Measurements from ENCODE around the gene PON3.

The PON3 gene

DNA sequence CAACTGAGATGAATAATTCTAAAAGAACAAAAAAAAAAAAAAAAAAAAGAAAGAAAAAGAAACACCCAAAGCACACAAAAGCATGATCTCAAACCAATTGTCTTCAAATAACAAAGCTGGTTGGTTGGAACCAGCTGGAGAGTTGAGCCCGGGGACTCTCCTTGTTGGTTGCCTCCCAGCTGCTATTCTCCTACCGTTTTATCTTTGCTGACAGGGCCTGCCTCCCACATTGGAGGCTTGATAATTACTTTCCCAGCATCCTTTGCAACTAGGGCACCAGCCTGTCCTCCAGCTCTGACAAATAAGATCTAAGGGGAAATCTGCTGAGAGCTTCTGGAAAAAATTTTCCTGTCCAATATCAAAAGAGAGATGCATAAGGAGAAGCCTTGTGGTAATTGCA, 78.6 kb downstream of the PON3 start:
- Histone ChIP-seq H3K36me3 (ENCODE audit: insufficient read depth, low read length) (no peaks in the 10 kb centered on the region), H3K9ac (ENCODE audit: low read depth, low read length, poor library complexity, severe bottlenecking) (no peak overlapping the region), H3K9me2 (replicated peaks; ENCODE audit: low read depth, low read length) (no peaks in the 10 kb centered on the region), H3K4me3 (ENCODE audit: low read length, poor library complexity, severe bottlenecking) (no peak overlapping the region), H3K79me2 (ENCODE audit: insufficient read depth, low read length) (no peaks in the 10 kb centered on the region), H4K20me1 (ENCODE audit: insufficient read depth, low read length, poor library complexity, severe bottlenecking) (no peaks in the 10 kb centered on the region), H3K4me1 (ENCODE audit: insufficient read depth, low read length, poor library complexity, severe bottlenecking) (no peaks in the 10 kb centered on the region), H2AFZ (ENCODE audit: low read length) (no peak overlapping the region), H3K4me2 (ENCODE audit: low read depth, low read length, poor library complexity, severe bottlenecking) (no peak overlapping the region), H3K27me3 (ENCODE audit: insufficient read depth, low read length, poor library complexity, severe bottlenecking) (no peaks in the 10 kb centered on the region), H3F3A (ENCODE audit: low read depth) (no peaks in the 10 kb centered on the region), H3K9me3 (ENCODE audit: insufficient read depth, low read depth, low read length) (no peaks in the 10 kb centered on the region)
- TF ChIP-seq, protein P1, sequence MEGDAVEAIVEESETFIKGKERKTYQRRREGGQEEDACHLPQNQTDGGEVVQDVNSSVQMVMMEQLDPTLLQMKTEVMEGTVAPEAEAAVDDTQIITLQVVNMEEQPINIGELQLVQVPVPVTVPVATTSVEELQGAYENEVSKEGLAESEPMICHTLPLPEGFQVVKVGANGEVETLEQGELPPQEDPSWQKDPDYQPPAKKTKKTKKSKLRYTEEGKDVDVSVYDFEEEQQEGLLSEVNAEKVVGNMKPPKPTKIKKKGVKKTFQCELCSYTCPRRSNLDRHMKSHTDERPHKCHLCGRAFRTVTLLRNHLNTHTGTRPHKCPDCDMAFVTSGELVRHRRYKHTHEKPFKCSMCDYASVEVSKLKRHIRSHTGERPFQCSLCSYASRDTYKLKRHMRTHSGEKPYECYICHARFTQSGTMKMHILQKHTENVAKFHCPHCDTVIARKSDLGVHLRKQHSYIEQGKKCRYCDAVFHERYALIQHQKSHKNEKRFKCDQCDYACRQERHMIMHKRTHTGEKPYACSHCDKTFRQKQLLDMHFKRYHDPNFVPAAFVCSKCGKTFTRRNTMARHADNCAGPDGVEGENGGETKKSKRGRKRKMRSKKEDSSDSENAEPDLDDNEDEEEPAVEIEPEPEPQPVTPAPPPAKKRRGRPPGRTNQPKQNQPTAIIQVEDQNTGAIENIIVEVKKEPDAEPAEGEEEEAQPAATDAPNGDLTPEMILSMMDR (conservative IDR thresholded peaks at IDR 0.05; ENCODE audit: low read length) = no peak
- no peak for TF ChIP-seq EZH2phosphoT487 (IDR thresholded peaks at IDR 0.05; ENCODE audit: borderline replicate concordance)

DNA sequence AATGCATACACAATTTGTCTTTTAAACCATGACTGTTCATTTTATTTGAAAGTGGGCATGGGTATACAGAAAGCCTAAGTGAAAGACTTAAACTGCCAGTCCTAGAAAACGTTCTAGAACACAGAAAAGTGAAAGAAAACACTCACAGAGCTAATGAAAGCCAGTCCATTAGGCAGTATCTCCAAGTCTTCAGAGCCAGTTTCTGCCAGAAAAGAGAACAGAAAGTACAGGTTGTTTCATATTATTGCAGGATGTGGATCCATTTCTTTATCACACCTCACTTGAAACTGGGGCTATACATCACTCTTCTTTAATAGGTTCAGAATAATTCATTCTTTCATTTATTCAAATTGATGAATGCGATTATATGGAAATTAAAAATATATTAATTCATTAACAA, 79.6 kb downstream of the PON3 start:
- H3K4me3 ChIP-seq (ENCODE audit: low read length, poor library complexity, severe bottlenecking) = no peak overlapping the region
- H3K4me2 ChIP-seq (ENCODE audit: low read depth, low read length, poor library complexity, severe bottlenecking) = no peak overlapping the region
- no peaks in the 10 kb centered on the region for H3F3A ChIP-seq (ENCODE audit: low read depth)
- no peaks in the 10 kb centered on the region for H4K20me1 ChIP-seq (ENCODE audit: insufficient read depth, low read length, poor library complexity, severe bottlenecking)
- TF ChIP-seq, protein P1 (conservative IDR thresholded peaks at IDR 0.05; ENCODE audit: low read length) = no peak
- no peaks in the 10 kb centered on the region for H3K4me1 ChIP-seq (ENCODE audit: insufficient read depth, low read length, poor library complexity, severe bottlenecking)
- no peaks in the 10 kb centered on the region for H3K79me2 ChIP-seq (ENCODE audit: insufficient read depth, low read length)
- no peak overlapping the region for H2AFZ ChIP-seq (ENCODE audit: low read length)
- H3K9ac ChIP-seq (ENCODE audit: low read depth, low read length, poor library complexity, severe bottlenecking) = no peak overlapping the region
- no peaks in the 10 kb centered on the region for H3K36me3 ChIP-seq (ENCODE audit: insufficient read depth, low read length)
- no peaks in the 10 kb centered on the region for H3K9me2 ChIP-seq (replicated peaks; ENCODE audit: low read depth, low read length)
- H3K27me3 ChIP-seq (ENCODE audit: insufficient read depth, low read length, poor library complexity, severe bottlenecking) = no peaks in the 10 kb centered on the region
- no peaks in the 10 kb centered on the region for H3K9me3 ChIP-seq (ENCODE audit: insufficient read depth, low read depth, low read length)

DNA sequence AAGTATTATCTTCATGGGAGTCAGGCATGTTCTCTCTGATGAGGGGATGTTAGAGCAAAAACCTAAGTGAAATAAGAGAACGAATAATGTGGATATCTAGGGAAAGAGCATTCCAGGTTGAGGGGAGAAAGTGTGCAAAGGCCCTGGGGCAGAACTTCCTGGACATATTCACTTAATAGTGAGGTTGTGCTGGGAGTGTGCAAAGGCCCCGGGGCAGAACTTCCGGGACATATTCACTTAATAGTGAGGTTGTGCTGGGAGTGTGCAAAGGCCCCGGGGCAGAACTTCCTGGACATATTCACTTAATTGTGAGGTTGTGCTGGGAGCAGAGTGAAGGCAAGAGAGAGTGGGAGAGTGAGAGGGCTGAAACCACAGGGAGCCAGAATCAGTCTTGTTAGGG, 83.6 kb downstream of the PON3 start:
- H3F3A ChIP-seq (ENCODE audit: low read depth) = no peaks in the 10 kb centered on the region
- no peaks in the 10 kb centered on the region for H4K20me1 ChIP-seq (ENCODE audit: insufficient read depth, low read length, poor library complexity, severe bottlenecking)
- H3K79me2 ChIP-seq (ENCODE audit: insufficient read depth, low read length) = no peaks in the 10 kb centered on the region
- no peak overlapping the region for H3K9ac ChIP-seq (ENCODE audit: low read depth, low read length, poor library complexity, severe bottlenecking)
- no peaks in the 10 kb centered on the region for H3K4me1 ChIP-seq (ENCODE audit: insufficient read depth, low read length, poor library complexity, severe bottlenecking)
- H3K27me3 ChIP-seq (ENCODE audit: insufficient read depth, low read length, poor library complexity, severe bottlenecking) = no peaks in the 10 kb centered on the region
- H2AFZ ChIP-seq (ENCODE audit: low read length) = no peak overlapping the region
- H3K4me2 ChIP-seq (ENCODE audit: low read depth, low read length, poor library complexity, severe bottlenecking) = no peak overlapping the region
- no peaks in the 10 kb centered on the region for H3K36me3 ChIP-seq (ENCODE audit: insufficient read depth, low read length)
- no peaks in the 10 kb centered on the region for H3K9me2 ChIP-seq (replicated peaks; ENCODE audit: low read depth, low read length)
- no peaks in the 10 kb centered on the region for H3K9me3 ChIP-seq (ENCODE audit: insufficient read depth, low read depth, low read length)
- H3K4me3 ChIP-seq (ENCODE audit: low read length, poor library complexity, severe bottlenecking) = no peak overlapping the region
- TF ChIP-seq EZH2phosphoT487 (IDR thresholded peaks at IDR 0.05; ENCODE audit: borderline replicate concordance) = no peak
- TF ChIP-seq, protein P1 (conservative IDR thresholded peaks at IDR 0.05; ENCODE audit: low read length) = no peak

Data from Loucy (cell line).